Rectal smooth muscle tissue (tissue), 1 donor: ENCODE measurements around the gene HTT.

Source experiments
- H3K27ac ChIP-seq: one replicate; pipeline ENCODE4 v1.7.0; 2013; ENCODE audit warnings: low read depth, low read length, inconsistent platforms
- H3K27me3 ChIP-seq: one replicate; pipeline ENCODE4 v1.7.0; 2013; ENCODE audit warnings: low read length; ENCODE audit not compliant: control insufficient read depth, insufficient read depth
- H3K36me3 ChIP-seq: one replicate; pipeline ENCODE4 v1.7.0; 2013; ENCODE audit warnings: low read length; ENCODE audit not compliant: control insufficient read depth, insufficient read depth
- H3K4me1 ChIP-seq: one replicate; pipeline ENCODE4 v1.7.0; 2013; ENCODE audit warnings: low read length; ENCODE audit not compliant: control insufficient read depth, insufficient read depth
- H3K4me3 ChIP-seq: one replicate; pipeline ENCODE4 v1.7.0; 2013; ENCODE audit warnings: low read length
- H3K9ac ChIP-seq: one replicate; pipeline ENCODE4 v1.7.0; 2013; ENCODE audit warnings: low read length

HTT gene

GRCh38 chr4:3263053-3263875 lies 188.8 kb downstream of the HTT start:
- Histone ChIP-seq H3K4me1 (no peaks in the 10 kb centered on the region), H3K27me3 (no peaks in the 10 kb centered on the region), H3K9ac (no peak overlapping the region), H3K36me3 (no peaks in the 10 kb centered on the region), H3K4me3 (no peak overlapping the region), H3K27ac (no peak overlapping the region)

GRCh38 chr4:3263876-3264193 lies 189.4 kb downstream of the HTT start:
- Histone ChIP-seq H3K4me1 (no peaks in the 10 kb centered on the region), H3K4me3 (no peak overlapping the region), H3K36me3 (no peaks in the 10 kb centered on the region), H3K27ac (no peak overlapping the region), H3K27me3 (no peaks in the 10 kb centered on the region), H3K9ac (no peak overlapping the region)

GRCh38 chr4:3266076-3266475 lies 191.6 kb downstream of the HTT start:
- Histone ChIP-seq H3K27me3 (no peaks in the 10 kb centered on the region), H3K4me3 (no peak overlapping the region), H3K9ac (no peak overlapping the region), H3K4me1 (no peaks in the 10 kb centered on the region), H3K36me3 (no peaks in the 10 kb centered on the region), H3K27ac (no peak overlapping the region)

- no peaks in the 10 kb centered on the region for H3K36me3 ChIP-seq
- H3K4me3 ChIP-seq, result no peak overlapping the region
- H3K9ac ChIP-seq, result no peak overlapping the region
- no peaks in the 10 kb centered on the region for H3K4me1 ChIP-seq
- H3K27ac ChIP-seq, result no peak overlapping the region
- no peaks in the 10 kb centered on the region for H3K27me3 ChIP-seq
These were observed 193.3 kb downstream of the HTT start for GRCh38 chr4:3267576-3268394.

GRCh38 chr4:3268395-3269104 lies 194.1 kb downstream of the HTT start:
- Histone ChIP-seq H3K36me3 (no peaks in the 10 kb centered on the region), H3K4me1 (no peaks in the 10 kb centered on the region), H3K27ac (no peak overlapping the region), H3K4me3 (no peak overlapping the region), H3K9ac (no peak overlapping the region), H3K27me3 (no peaks in the 10 kb centered on the region)

DNA sequence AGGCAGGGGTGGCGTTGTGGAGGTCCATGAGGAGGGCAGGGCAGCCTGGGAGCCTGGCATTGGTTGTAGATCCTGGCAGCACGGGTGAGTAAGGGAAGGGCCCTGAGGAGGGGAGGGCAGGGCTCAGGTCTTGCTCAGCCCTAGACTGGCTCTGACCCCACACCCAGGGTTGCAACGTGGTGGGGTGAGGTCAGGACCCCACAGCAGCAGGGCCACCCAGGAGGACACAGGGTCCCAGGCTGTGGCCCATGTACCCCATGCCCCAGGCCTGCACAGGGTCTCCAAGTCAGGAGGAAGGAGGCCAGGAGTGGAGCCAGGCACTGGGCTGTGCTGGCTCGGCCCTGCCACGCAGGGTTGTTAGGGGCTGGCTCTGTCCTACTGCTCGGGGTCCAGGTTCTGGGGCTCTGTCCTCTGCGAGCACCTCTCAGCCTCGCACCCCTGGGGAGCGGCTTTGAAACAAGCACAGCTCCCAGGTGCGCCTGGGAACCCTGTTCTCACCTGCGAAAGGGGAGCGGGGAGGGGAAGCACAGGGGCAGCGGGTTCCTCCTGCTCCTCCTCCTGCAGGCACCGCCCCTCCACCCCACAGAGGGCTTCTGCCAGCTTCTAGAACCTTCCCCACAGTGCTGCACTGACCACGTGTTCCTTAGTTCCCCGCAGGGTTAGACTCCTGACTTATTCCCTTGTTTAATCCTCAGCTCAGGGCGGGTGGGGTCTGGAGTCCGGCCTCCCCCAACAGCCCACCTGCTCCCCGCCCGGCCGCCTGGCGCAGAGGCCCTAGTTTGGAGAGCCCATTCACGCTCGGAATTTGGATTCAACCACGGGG lies 194.8 kb downstream of the HTT start:
- Histone ChIP-seq H3K4me1 (no peaks in the 10 kb centered on the region), H3K27ac (no peak overlapping the region), H3K4me3 (no peak overlapping the region), H3K27me3 (no peaks in the 10 kb centered on the region), H3K36me3 (no peaks in the 10 kb centered on the region), H3K9ac (no peak overlapping the region)

- H3K9ac ChIP-seq, result no peak overlapping the region
- H3K4me1 ChIP-seq, result no peaks in the 10 kb centered on the region
- no peaks in the 10 kb centered on the region for H3K27me3 ChIP-seq
- H3K36me3 ChIP-seq, result no peaks in the 10 kb centered on the region
- H3K4me3 ChIP-seq, result no peak overlapping the region
- H3K27ac ChIP-seq, result no peak overlapping the region
These were observed 195.6 kb downstream of the HTT start for GRCh38 chr4:3269991-3270611.

DNA sequence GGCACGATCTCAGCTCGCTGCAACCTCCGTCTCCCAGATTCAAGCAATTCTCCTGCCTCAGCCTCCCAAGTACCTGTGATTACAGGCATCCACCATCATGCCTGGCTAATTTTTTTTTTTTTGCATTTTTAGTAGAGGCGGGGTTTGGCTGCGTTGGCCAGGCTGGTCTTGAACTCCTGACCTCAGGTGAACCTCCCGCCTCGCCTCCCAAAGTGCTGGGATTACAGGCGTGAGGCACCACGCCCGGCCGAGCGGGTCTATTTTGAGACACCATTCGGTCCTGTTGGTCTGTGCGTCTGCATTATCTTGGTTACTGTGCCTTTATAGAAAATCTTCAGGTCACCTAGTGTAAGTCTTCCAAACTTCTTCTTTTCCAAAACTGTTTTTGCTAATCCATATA lies 196.7 kb downstream of the HTT start:
- no peaks in the 10 kb centered on the region for H3K36me3 ChIP-seq
- H3K27me3 ChIP-seq, result no peaks in the 10 kb centered on the region
- no peaks in the 10 kb centered on the region for H3K4me1 ChIP-seq
- H3K27ac ChIP-seq, result no peak overlapping the region
- no peak overlapping the region for H3K9ac ChIP-seq
- H3K4me3 ChIP-seq, result no peak overlapping the region

DNA sequence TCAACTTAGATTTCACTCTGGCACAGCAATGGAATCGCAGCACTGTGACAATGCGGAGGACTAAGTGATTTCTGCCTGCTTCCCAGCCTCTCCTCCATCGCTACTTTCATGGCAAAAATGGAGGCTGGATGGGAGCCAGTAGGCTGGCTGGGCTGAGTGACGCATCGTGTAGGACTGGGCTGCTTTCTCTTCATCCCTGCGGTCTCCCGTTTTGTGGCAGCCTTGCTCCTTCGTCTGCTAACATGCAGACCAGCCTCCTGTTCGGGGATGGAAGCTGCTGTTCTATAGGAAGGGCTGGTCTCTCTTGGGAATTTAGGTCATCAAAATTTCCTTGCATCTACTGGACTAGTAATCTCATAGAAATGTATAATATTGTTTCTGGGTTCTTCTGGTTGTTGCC lies 202.5 kb downstream of the HTT start:
- Histone ChIP-seq H3K27me3 (no peaks in the 10 kb centered on the region), H3K27ac (no peak overlapping the region), H3K4me1 (no peaks in the 10 kb centered on the region), H3K36me3 (no peaks in the 10 kb centered on the region), H3K9ac (no peak overlapping the region), H3K4me3 (no peak overlapping the region)

DNA sequence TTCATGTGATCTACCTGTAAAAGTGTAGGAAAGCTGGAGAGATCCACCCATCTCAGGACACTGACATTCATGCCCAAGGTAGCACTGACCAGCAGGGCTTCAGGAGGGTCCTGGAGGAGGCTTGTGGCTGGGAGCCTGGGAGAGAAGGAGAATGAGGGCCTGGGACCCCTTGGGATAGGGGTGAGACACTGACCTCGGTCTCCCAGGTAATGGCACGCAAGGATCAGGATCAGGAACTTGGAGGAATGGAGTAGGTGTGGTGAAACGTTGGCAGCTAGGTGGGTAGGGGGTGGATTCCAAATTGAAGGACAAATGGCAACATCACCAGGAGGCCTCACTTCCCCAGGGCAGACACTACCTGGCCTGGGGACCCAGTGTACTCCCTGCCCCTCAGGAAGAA lies 206.0 kb downstream of the HTT start:
- H3K9ac ChIP-seq, result no peak overlapping the region
- H3K36me3 ChIP-seq, result no peaks in the 10 kb centered on the region
- no peaks in the 10 kb centered on the region for H3K27me3 ChIP-seq
- no peaks in the 10 kb centered on the region for H3K4me1 ChIP-seq
- H3K27ac ChIP-seq, result no peak overlapping the region
- H3K4me3 ChIP-seq, result no peak overlapping the region

DNA sequence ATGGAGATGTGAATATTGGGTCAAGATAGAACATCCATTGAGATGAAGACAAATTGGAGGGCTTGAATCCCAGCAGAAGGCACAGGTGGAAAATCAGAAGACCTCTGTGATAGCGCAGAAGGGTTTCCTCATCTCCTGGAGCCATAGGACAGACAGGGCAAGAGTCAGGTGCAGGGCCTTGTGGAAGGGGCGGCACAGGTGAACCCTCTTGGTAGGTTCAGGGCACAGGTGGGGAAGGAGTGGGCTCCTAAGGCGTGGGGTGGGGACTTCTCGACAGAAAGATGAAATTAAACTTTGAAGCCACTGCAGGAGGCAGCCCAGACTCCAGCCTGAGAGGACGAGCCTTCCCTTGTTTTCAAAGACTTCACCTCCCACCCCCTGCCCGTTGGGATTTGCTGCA lies 209.0 kb downstream of the HTT start:
- peaks cover 5% of the 10 kb centered on the region for H3K27me3 ChIP-seq
- H3K36me3 ChIP-seq, result no peaks in the 10 kb centered on the region
- no peak overlapping the region for H3K4me3 ChIP-seq
- H3K4me1 ChIP-seq, result no peaks in the 10 kb centered on the region
- H3K27ac ChIP-seq, result no peak overlapping the region
- H3K9ac ChIP-seq, result no peak overlapping the region
